BLaER1 treated with 17β-estradiol and CSF1 and Interleukin-3, amounts not matched to agents 10 nM and 100 nM (cell line): Measurements from ENCODE around the gene LCOR.

Experiments
- H3K27ac ChIP-seq, 11 experiments: shearing (Covaris generic); formaldehyde crosslinking; 2 replicates each; pipeline ENCODE4 v1.8.1; 2022
- H3K27me3 ChIP-seq, 11 experiments: shearing (Covaris generic); formaldehyde crosslinking; 2 replicates each; pipeline ENCODE4 v1.8.1; 2022
- H3K36me3 ChIP-seq, 11 experiments: shearing (Covaris generic); formaldehyde crosslinking; 2 replicates each; pipeline ENCODE4 v1.8.1; 2022
- H3K4me1 ChIP-seq, 10 experiments: shearing (Covaris generic); formaldehyde crosslinking; 2 replicates each; pipeline ENCODE4 v1.8.1; 2022
- H3K4me2 ChIP-seq, 11 experiments: shearing (Covaris generic); formaldehyde crosslinking; 2 replicates each; pipeline ENCODE4 v1.8.1; 2022
- H3K4me3 ChIP-seq, 10 experiments: shearing (Covaris generic); formaldehyde crosslinking; 2 replicates each; pipeline ENCODE4 v1.8.1; 2022
- H3K9ac ChIP-seq, 11 experiments: shearing (Covaris generic); formaldehyde crosslinking; 2 replicates each; pipeline ENCODE4 v1.8.1; 2022
- H3K9me3 ChIP-seq, 11 experiments: shearing (Covaris generic); formaldehyde crosslinking; replicated peaks in 1 of 11; 2 replicates each; pipeline ENCODE4 v1.8.1; 2022
- H4K20me1 ChIP-seq, 11 experiments: shearing (Covaris generic); formaldehyde crosslinking; 2 replicates each; pipeline ENCODE4 v1.8.1; 2022
- Cebpa-rat ChIP-seq, 11 experiments: shearing (Covaris generic); IDR thresholded peaks; 2 replicates each; pipeline ENCODE4 v1.8.1; 2022

Gene LCOR

DNA sequence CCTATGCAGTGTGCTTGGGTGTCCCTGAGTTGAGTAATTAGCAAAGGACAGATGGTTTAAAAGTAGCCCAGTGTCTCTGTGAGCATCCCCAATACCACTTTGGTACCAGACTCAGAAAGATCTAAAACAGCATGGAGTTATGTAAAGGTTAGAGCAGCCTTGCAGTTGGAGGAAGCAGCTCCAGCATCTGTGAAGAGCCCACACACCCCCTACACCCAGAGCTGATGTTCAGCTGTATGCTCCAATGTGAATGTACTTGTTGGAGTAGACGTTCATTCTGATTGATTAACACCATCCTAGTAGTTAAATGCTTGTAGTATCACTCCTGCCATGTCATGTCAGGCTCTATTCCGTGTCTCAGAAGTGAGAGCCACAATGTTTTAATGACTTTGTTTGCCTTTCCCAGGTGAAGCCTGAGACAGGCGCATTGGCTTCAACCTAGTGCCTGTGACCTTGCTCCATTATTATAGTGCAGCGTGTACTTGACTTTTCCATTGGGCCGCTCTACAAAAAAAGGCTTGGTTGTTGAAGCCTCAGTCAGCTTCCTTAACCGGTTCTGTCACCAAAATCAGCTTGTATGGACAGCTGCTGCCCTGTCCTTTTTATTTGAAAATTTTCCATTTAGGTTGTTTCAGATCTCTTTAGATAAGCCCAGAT lies 154.2 kb downstream of the LCOR start:
- no peak for TF ChIP-seq Cebpa-rat (IDR thresholded peaks at IDR 0.05)
- no peaks in the 10 kb centered on the region for H3K27me3 ChIP-seq
- no peak overlapping the region for H3K9ac ChIP-seq

DNA sequence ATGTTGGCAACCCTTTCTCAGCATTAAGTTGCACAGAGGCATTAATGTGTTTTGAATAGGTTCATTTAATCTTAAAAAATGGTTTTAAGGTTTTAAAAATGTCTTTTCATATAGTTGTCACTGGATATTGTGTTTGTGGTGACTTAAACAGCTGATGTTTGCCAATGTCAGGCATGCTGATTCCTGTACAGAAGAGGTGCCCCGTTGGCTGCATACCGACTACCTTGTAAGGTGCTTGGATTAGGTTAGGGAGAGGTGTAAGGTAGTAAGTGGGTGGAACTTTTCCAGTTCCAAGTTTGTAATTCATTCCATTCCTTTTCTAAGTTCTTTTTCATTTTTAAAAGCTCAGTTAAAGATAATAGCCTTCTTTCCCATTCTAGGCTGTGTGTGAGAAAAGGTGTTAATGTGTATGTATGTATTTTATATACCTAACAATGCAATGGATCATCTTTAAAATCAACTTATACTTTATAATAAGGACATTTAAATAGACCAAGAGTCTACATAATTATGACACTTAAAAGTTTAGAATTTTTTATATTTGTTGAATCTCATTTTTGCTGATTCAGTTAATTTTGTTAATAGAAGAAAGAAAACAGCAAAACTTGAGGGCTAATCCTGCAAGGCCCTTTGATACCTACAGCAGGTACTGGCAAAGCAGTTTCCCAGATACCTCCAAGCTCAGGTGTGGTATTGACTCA lies 155.2 kb downstream of the LCOR start:
- no peak overlapping the region for H3K4me2 ChIP-seq
- no peak overlapping the region for H3K27ac ChIP-seq
- no peak overlapping the region for H3K4me3 ChIP-seq
- peaks cover 0 to 12% (median 0%) of the 10 kb centered on the region in 11 experiments; a peak in 4 of 22 replicates for H4K20me1 ChIP-seq
- no peak overlapping the region for H3K9ac ChIP-seq
- H3K27me3 ChIP-seq = no peaks in the 10 kb centered on the region
- TF ChIP-seq Cebpa-rat (IDR thresholded peaks at IDR 0.05) = no peak
- H3K4me1 ChIP-seq = peaks cover 24 to 36% (median 31%) of the 10 kb centered on the region in 10 experiments
- H3K36me3 ChIP-seq = peaks cover 6 to 34% (median 16%) of the 10 kb centered on the region in 11 experiments
- H3K9me3 ChIP-seq = 0 out of 22 replicates have a peak, but pooled peaks cover 0 to under 1% (median 0%) of the 10 kb centered on the region in 11 experiments

More for the DNA sequence above, 154.2 kb downstream of the LCOR start:
- peaks cover 0 to 12% (median 0%) of the 10 kb centered on the region in 11 experiments; a peak in 4 of 22 replicates for H4K20me1 ChIP-seq
- H3K4me3 ChIP-seq = no peak overlapping the region
- peaks cover 0 to 4% (median 0%) of the 10 kb centered on the region in 11 experiments; a peak in 1 of 22 replicates for H3K9me3 ChIP-seq
- peaks cover 15 to 43% (median 25%) of the 10 kb centered on the region in 11 experiments for H3K36me3 ChIP-seq
- peak overlapping the region in 6 of 11 experiments; percentile 79 to 86 (median 83); a peak in 8 of 22 replicates for H3K4me2 ChIP-seq
- H3K27ac ChIP-seq = no peak overlapping the region
- peaks cover 24 to 36% (median 31%) of the 10 kb centered on the region in 10 experiments for H3K4me1 ChIP-seq

DNA sequence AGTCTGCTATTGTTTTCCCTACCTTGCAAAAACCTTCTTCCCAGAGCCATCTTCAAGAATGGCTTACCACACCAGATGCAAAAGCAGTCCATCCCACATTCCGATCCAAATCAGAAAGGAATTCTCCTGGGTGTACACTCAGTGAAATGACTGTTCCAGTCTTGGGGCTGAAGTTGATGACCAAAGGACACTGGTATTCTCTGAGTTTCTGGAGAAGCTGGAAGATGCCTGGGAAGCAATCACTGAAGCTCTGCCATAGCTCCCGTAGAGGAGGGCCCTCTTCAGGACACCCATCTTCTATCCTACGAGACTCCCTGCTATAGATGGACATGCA lies 155.7 kb downstream of the LCOR start:
- Histone ChIP-seq H3K27me3 (no peaks in the 10 kb centered on the region), H3K4me1 (peaks cover 24 to 36% (median 31%) of the 10 kb centered on the region in 10 experiments)

DNA sequence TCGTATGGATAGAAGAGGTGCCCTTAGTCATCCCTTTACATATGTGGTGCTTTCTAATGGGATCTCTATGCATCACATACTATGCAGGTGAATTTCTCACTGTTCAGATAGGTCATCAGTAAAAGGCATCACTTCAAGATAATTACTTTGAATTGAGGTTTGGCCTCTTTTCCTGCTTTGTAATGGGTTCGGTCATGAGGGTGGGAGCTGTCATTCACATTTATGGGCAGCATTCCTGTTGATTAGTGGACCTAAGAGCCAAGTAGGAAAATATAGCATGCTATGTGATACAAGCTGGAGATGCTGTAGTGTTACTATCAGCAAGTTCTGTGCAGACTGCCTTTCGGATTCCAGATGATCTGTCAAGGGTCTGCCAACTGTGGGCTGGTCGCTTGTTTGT lies 156.3 kb downstream of the LCOR start:
- H3K27me3 ChIP-seq = no peaks in the 10 kb centered on the region
- no peak overlapping the region for H3K9ac ChIP-seq
- no peak overlapping the region for H3K4me3 ChIP-seq
- H3K9me3 ChIP-seq = no peaks in the 10 kb centered on the region
- no peak overlapping the region for H3K4me2 ChIP-seq
- peaks cover 20 to 30% (median 26%) of the 10 kb centered on the region in 10 experiments for H3K4me1 ChIP-seq
- H4K20me1 ChIP-seq = peaks cover 0 to 12% (median 0%) of the 10 kb centered on the region in 11 experiments; a peak in 4 of 22 replicates
- H3K27ac ChIP-seq = no peak overlapping the region
- TF ChIP-seq Cebpa-rat (IDR thresholded peaks at IDR 0.05) = no peak
- peaks cover 0 to 23% (median 9%) of the 10 kb centered on the region in 11 experiments; a peak in 13 of 22 replicates for H3K36me3 ChIP-seq

More for the DNA sequence above, 155.7 kb downstream of the LCOR start:
- TF ChIP-seq Cebpa-rat (IDR thresholded peaks at IDR 0.05) = no peak
- H3K9ac ChIP-seq = no peak overlapping the region
- no peak overlapping the region for H3K4me2 ChIP-seq
- peaks cover under 1 to 28% (median 10%) of the 10 kb centered on the region in 11 experiments; a peak in 16 of 22 replicates for H3K36me3 ChIP-seq
- H4K20me1 ChIP-seq = peaks cover 0 to 12% (median 0%) of the 10 kb centered on the region in 11 experiments; a peak in 4 of 22 replicates
- no peak overlapping the region for H3K27ac ChIP-seq
- H3K9me3 ChIP-seq = no peaks in the 10 kb centered on the region
- no peak overlapping the region for H3K4me3 ChIP-seq

DNA sequence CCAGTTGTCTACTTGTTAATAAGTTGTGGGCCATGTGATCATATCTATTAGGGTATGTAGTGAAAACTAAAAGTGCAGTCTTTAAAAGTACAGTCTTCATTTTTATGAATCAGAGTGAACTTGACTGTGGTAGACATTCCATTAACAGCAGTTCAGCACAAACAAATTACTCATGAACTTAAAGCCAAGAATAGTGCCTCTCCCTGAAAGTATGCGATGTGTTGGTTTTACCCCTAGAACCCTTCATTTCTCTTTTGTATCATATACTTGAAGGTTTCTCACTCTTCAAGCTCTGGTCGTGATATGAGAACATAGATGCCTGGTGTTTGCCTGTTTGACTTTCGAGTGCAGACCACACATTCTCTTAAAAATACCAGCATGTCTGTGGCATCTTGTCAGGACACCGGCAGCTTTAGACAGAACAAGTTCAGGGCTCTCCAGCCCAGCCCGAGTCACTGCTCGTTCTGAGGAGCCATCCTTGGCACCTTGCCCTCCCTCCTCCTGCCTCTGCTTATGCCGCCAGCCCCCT lies 159.3 kb downstream of the LCOR start:
- Histone ChIP-seq H3K4me1 (peaks cover 0 to under 1% (median 0%) of the 10 kb centered on the region in 10 experiments; a peak in 1 of 20 replicates), H3K36me3 (peaks cover 0 to 18% (median 8%) of the 10 kb centered on the region in 11 experiments; a peak in 12 of 22 replicates), H3K9me3 (no peaks in the 10 kb centered on the region), H3K9ac (no peak overlapping the region), H3K27ac (no peak overlapping the region), H3K27me3 (no peaks in the 10 kb centered on the region), H4K20me1 (no peaks in the 10 kb centered on the region), H3K4me3 (no peak overlapping the region), H3K4me2 (no peak overlapping the region)
- TF ChIP-seq Cebpa-rat (IDR thresholded peaks at IDR 0.05) = no peak

- no peak overlapping the region for H3K4me3 ChIP-seq
- H3K4me2 ChIP-seq = no peak overlapping the region
- no peaks in the 10 kb centered on the region for H3K9me3 ChIP-seq
- no peak for TF ChIP-seq Cebpa-rat (IDR thresholded peaks at IDR 0.05)
- no peaks in the 10 kb centered on the region for H3K27me3 ChIP-seq
- H4K20me1 ChIP-seq = no peaks in the 10 kb centered on the region; a peak in 1 of 22 replicates
- no peaks in the 10 kb centered on the region for H3K4me1 ChIP-seq
- no peak overlapping the region for H3K9ac ChIP-seq
- no peak overlapping the region for H3K27ac ChIP-seq
- H3K36me3 ChIP-seq = peaks cover 0 to 11% (median 7%) of the 10 kb centered on the region in 11 experiments; a peak in 12 of 22 replicates
These were observed 160.6 kb downstream of the LCOR start for GRCh38 chr10:96992721-96993120.

GRCh38 chr10:96995851-96996250 lies 163.8 kb downstream of the LCOR start:
- Histone ChIP-seq H3K4me1 (peaks cover 0 to under 1% (median 0%) of the 10 kb centered on the region in 10 experiments; a peak in 1 of 20 replicates), H3K36me3 (no peaks in the 10 kb centered on the region), H4K20me1 (peaks cover 0 to 8% (median 0%) of the 10 kb centered on the region in 11 experiments; a peak in 3 of 22 replicates), H3K9me3 (no peaks in the 10 kb centered on the region), H3K4me2 (no peak overlapping the region), H3K27me3 (no peaks in the 10 kb centered on the region), H3K27ac (no peak overlapping the region), H3K9ac (no peak overlapping the region), H3K4me3 (no peak overlapping the region)
- TF ChIP-seq Cebpa-rat (IDR thresholded peaks at IDR 0.05) = no peak

- Histone ChIP-seq H3K36me3 (no peaks in the 10 kb centered on the region), H4K20me1 (peaks cover 0 to 8% (median 0%) of the 10 kb centered on the region in 11 experiments; a peak in 3 of 22 replicates), H3K9ac (no peak overlapping the region), H3K4me1 (peaks cover 0 to 6% (median 4%) of the 10 kb centered on the region in 10 experiments; a peak in 7 of 20 replicates), H3K4me2 (no peak overlapping the region), H3K27me3 (no peaks in the 10 kb centered on the region), H3K9me3 (no peaks in the 10 kb centered on the region), H3K27ac (no peak overlapping the region), H3K4me3 (no peak overlapping the region)
- no peak for TF ChIP-seq Cebpa-rat (IDR thresholded peaks at IDR 0.05)
These were observed 164.3 kb downstream of the LCOR start for GRCh38 chr10:96996275-96996965.
